Measurements from ENCODE around the gene RBP4. TPM values are rescaled to one million over a fixed set of nuclear protein-coding genes. Genes with fewer than 3 reads are reported as not detected.

Gene RBP4
- total RNA-seq, 1 donor from 2014 or later: 0.54 TPM

- Mint-ChIP-seq H3K27me3 (ENCODE audit: low read depth) (peaks cover 92% of the 10 kb centered on the region), H3K9me3 (no peaks in the 10 kb centered on the region), H3K4me1 (peaks cover 10% of the 10 kb centered on the region), H3K27ac (no peak within 1 kb of the TSS), H3K36me3 (no peaks in the 10 kb centered on the region), H3K4me3 (peak within 1 kb of the TSS; percentile 67)
- TF ChIP-seq, protein P1, sequence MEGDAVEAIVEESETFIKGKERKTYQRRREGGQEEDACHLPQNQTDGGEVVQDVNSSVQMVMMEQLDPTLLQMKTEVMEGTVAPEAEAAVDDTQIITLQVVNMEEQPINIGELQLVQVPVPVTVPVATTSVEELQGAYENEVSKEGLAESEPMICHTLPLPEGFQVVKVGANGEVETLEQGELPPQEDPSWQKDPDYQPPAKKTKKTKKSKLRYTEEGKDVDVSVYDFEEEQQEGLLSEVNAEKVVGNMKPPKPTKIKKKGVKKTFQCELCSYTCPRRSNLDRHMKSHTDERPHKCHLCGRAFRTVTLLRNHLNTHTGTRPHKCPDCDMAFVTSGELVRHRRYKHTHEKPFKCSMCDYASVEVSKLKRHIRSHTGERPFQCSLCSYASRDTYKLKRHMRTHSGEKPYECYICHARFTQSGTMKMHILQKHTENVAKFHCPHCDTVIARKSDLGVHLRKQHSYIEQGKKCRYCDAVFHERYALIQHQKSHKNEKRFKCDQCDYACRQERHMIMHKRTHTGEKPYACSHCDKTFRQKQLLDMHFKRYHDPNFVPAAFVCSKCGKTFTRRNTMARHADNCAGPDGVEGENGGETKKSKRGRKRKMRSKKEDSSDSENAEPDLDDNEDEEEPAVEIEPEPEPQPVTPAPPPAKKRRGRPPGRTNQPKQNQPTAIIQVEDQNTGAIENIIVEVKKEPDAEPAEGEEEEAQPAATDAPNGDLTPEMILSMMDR (IDR thresholded peaks at IDR 0.05; ENCODE audit: unreplicated experiment): no peak
- no peak for DNase-seq (ENCODE audit: low spot score in 2 of 2, unreplicated experiment in 2 of 2)
Observed at GRCh38 chr10:93566435-93567276, 34.4 kb downstream of the RBP4 start, which contains the start of gene FFAR4. Gene FFAR4 (plus strand): TSS chr10:93566665. CDS start chr10:93566721, 56 bp downstream.

DNA sequence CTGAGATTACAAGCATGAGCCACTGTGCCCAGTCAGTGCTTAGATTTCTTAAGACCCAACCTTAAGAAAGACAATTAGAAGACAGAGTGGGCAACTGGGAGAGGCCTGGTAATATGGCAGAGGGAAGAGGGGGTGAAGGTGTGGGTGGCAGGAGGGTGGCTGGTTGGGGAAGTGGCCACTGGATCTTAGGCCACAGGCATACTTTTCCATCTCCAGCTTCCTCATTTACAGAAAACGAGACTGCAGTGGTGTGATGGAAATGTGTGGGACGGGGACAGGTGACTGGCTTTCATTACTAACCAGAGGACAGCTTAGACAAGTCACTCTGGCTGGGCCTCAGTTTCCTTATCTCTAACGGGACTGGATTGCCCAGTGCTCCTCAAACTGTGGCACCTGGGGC, 35.6 kb downstream of the RBP4 start:
- TF ChIP-seq, protein P1 (IDR thresholded peaks at IDR 0.05; ENCODE audit: unreplicated experiment): no peak
- no peak for DNase-seq (ENCODE audit: low spot score in 2 of 2, unreplicated experiment in 2 of 2)
- no peaks in the 10 kb centered on the region for H3K9me3 Mint-ChIP-seq
- H3K36me3 Mint-ChIP-seq: no peaks in the 10 kb centered on the region
- peaks cover 85% of the 10 kb centered on the region for H3K27me3 Mint-ChIP-seq (ENCODE audit: low read depth)
- H3K4me1 Mint-ChIP-seq: peaks cover 10% of the 10 kb centered on the region
- no peak overlapping the region for H3K27ac Mint-ChIP-seq
- no peak overlapping the region for H3K4me3 Mint-ChIP-seq

- DNase-seq (ENCODE audit: low spot score in 2 of 2, unreplicated experiment in 2 of 2): no peak
- TF ChIP-seq, protein P1 (IDR thresholded peaks at IDR 0.05; ENCODE audit: unreplicated experiment): no peak
- H3K4me1 Mint-ChIP-seq: peaks cover 5% of the 10 kb centered on the region
- no peak overlapping the region for H3K4me3 Mint-ChIP-seq
- no peaks in the 10 kb centered on the region for H3K36me3 Mint-ChIP-seq
- peaks cover 47% of the 10 kb centered on the region for H3K27me3 Mint-ChIP-seq (ENCODE audit: low read depth)
- H3K27ac Mint-ChIP-seq: no peak overlapping the region
- H3K9me3 Mint-ChIP-seq: peaks cover 8% of the 10 kb centered on the region
Observed at GRCh38 chr10:93560541-93560940, 40.5 kb downstream of the RBP4 start.

DNA sequence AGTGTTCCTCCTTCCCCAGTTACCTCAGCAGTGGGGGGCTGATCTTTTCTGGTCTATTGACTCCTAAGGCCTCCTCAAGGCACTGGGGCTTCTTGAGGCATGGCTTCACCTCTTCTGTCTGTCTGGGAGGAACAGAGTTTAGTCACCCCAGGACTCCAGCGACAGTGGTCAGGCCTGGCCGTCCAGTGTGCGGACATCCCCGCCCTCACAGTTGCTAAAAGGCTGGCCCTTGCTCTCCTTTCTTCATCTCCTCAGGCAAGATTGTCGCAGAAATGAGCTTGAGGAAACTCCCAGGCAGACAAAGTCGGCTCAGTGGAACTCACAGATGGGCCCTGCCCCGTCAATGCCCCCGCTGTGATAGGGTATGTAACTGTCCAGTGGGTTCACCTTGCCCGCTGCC, 41.5 kb downstream of the RBP4 start:
- Mint-ChIP-seq H3K4me3 (no peak overlapping the region), H3K4me1 (peaks cover 12% of the 10 kb centered on the region), H3K36me3 (no peaks in the 10 kb centered on the region), H3K27me3 (ENCODE audit: low read depth) (peaks cover 37% of the 10 kb centered on the region), H3K9me3 (peaks cover 8% of the 10 kb centered on the region), H3K27ac (no peak overlapping the region)
- TF ChIP-seq, protein P1 (IDR thresholded peaks at IDR 0.05; ENCODE audit: unreplicated experiment): no peak
- DNase-seq (ENCODE audit: low spot score in 2 of 2, unreplicated experiment in 2 of 2): no peak

- peaks cover 7% of the 10 kb centered on the region for H3K9me3 Mint-ChIP-seq
Observed at GRCh38 chr10:93554760-93555432, 46.1 kb downstream of the RBP4 start.

More at GRCh38 chr10:93554760-93555432, 46.1 kb downstream of the RBP4 start:
- TF ChIP-seq, protein P1 (IDR thresholded peaks at IDR 0.05; ENCODE audit: unreplicated experiment): peak; percentile 60
- peak; percentile 62 to 77 for DNase-seq (ENCODE audit: low spot score in 2 of 2, unreplicated experiment in 2 of 2)
- Mint-ChIP-seq H3K27me3 (ENCODE audit: low read depth) (peaks cover 10% of the 10 kb centered on the region), H3K27ac (no peak overlapping the region), H3K4me3 (no peak overlapping the region), H3K4me1 (peaks cover 12% of the 10 kb centered on the region), H3K36me3 (no peaks in the 10 kb centered on the region)
